ENCODE measurements around the gene MZT2B.
"Not testable (repeated sequence)": the region's sequence is repeated elsewhere in the genome, so short reads cannot be mapped to it uniquely, and the experiment has no call there.

DNA sequence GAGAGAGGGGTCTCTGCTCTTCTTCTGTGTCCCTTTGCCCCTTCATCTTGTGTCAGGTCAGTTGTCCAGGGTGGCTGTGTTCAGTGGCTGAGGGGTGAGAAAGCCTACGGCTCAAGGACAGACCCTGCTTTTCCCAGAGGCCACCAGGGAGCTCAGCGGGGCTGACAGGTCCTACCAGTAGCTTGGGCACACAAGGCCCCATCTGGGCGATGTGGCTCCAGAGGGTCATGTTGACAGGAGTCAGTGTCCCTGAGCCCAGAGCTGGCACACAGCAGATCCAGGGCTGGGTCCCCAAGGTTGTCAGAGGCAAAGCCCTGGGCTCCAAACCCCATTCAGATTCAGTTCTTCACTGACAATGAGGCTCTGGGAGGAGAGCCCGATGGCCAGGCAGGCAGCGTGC lies 44.9 kb upstream of the MZT2B start:
- not testable (repeated sequence) for TF ChIP-seq POLR2A (IDR thresholded peaks at IDR 0.05)
- TF ChIP-seq, protein P1, sequence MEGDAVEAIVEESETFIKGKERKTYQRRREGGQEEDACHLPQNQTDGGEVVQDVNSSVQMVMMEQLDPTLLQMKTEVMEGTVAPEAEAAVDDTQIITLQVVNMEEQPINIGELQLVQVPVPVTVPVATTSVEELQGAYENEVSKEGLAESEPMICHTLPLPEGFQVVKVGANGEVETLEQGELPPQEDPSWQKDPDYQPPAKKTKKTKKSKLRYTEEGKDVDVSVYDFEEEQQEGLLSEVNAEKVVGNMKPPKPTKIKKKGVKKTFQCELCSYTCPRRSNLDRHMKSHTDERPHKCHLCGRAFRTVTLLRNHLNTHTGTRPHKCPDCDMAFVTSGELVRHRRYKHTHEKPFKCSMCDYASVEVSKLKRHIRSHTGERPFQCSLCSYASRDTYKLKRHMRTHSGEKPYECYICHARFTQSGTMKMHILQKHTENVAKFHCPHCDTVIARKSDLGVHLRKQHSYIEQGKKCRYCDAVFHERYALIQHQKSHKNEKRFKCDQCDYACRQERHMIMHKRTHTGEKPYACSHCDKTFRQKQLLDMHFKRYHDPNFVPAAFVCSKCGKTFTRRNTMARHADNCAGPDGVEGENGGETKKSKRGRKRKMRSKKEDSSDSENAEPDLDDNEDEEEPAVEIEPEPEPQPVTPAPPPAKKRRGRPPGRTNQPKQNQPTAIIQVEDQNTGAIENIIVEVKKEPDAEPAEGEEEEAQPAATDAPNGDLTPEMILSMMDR (IDR thresholded peaks at IDR 0.05) = not testable (repeated sequence)
